Right lobe of liver (tissue), 6 donors: ENCODE data around the gene PCSK2. TPM values are rescaled to one million over a fixed set of nuclear protein-coding genes. Genes with fewer than 3 reads are reported as not detected.

ENCODE experiments used
- ATAC-seq, 4 donors: fragments of 200-7000 bp; cut with Tn5 transposase; one replicate each; pipeline ENCODE4 v1.9.1; 2020; ENCODE audit warnings: mild to moderate bottlenecking in 4 of 4, moderate library complexity in 4 of 4
- DNase-seq, 3 donors: peaks; one replicate each; pipeline ENCODE4 v3.0.0-alpha.2; 2020
- H3K27ac ChIP-seq, 3 donors: fragments of 200-600 bp; one replicate each; pipeline ENCODE4 v1.8.0; 2022
- H3K27me3 ChIP-seq, 2 donors: fragments of 200-600 bp; one replicate each; pipeline ENCODE4 v1.8.0; 2022
- H3K36me3 ChIP-seq, 4 donors: fragments of 200-600 bp; sonication (generic) in 1 of 4; one replicate each; pipeline versions ENCODE4 v1.5.1 to v1.8.0; 2017 to 2022; ENCODE audit warnings: control low read depth in 1 of 4
- H3K4me1 ChIP-seq, 4 donors: fragments of 200-600 bp; sonication (generic) in 1 of 4; one replicate each; pipeline versions ENCODE4 v1.5.1 to v1.8.0; 2017 to 2022; ENCODE audit warnings: control low read depth in 1 of 4
- H3K4me3 ChIP-seq, 3 donors: fragments of 200-600 bp; one replicate each; pipeline ENCODE4 v1.8.0; 2022
- H3K9me3 ChIP-seq, 4 donors: fragments of 200-600 bp; sonication (generic) in 1 of 4; one replicate each; pipeline versions ENCODE4 v1.5.1 to v1.8.0; 2017 to 2022; ENCODE audit warnings: control low read depth in 1 of 4
- POLR2A ChIP-seq: fragments of 450-650 bp; IDR thresholded peaks from one replicate; pipeline ENCODE4 v1.6.1; 2017; ENCODE audit warnings: antibody characterized with exemption, mild to moderate bottlenecking
- WGBS: methylation state at CpG from one replicate; pipeline ENCODE4 v1.1.6; 2018; ENCODE audit warnings: low coverage, low lambda C conversion rate; ENCODE audit not compliant: insufficient coverage; ENCODE audit errors: missing lambda C conversion rate; 5-methylcytosine and 5-hydroxymethylcytosine counted together
- intact Hi-C, 2 donors: fragments of 100-400 bp; cut with DNase I; formaldehyde crosslinking; loops; one replicate each; pipeline versions ENCODE4 v1.11.2 to v1.14.1; 2022
- total RNA-seq, 6 experiments: library from RNA; depleted of rRNA in 2 of 6; stranded (reverse); fragments of >200 nt in 2 of 6; fragmentation: NEBNext Ultra II Directional in 3 of 6; extraction: Animal tissue kit (Norgen Biotek cat#: 25700) in 3 of 6; gene quantifications; one replicate each; pipeline versions ENCODE4 v1.1.0 to v1.2.4, GENCODE V29; 2016 to 2023
- TF ChIP-seq, protein P1 (sequence below), 4 donors: fragments of 200-600 bp in 3 of 4; fragments of 450-650 bp in 1 of 4; IDR thresholded peaks; one replicate each; pipeline versions ENCODE4 v1.5.1 to v1.8.0; 2016 to 2022; ENCODE audit warnings: antibody characterized with exemption in 4 of 4, mild to moderate bottlenecking in 2 of 4
- donor health status: DM: no; HTN: yes; CAD: no.
- donor health status: DM: no; HTN: no; CAD: no.
- donor health status: DM: no; HTN: no; CAD: no.
- donor health status: DM: no; HTN: yes; CAD: no.
- donor health status: DM: no; HTN: yes; CAD: no.

PCSK2 gene
- total RNA-seq, 6 experiments from 2014 or later, result 0.04 to 0.13 TPM; not detected in 4

DNA sequence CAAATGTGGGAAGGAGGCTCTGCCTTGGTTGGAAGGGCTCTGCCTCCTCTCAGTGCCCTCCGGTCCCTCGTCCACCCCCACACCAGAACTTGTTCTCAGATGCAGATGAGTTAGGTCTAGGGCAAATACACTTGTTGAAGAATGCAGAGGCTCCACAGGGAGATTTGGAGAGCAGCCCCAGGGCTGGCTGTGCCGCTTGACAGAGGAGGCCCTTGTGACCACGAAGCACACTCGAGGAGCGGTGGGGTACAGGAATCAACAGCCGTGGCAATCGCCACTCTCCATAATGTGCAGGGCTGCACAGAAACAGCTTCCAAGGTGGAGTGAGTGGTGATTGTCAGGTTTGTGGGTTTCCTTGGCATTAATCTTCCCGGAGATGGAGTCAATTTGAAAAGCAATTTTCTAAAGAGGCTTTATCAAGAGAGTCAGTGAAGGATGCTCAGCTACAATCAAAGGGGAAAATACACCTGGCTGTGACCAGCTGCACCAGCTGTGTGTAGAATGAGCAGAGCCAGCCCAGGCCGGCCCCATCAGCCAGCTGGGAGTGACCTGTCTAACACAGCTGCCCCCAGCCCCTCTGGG, 244.9 kb downstream of the PCSK2 start:
- intact Hi-C loops, result no loop called here
- Histone ChIP-seq H3K27me3 (no peaks in the 10 kb centered on the region), H3K4me3 (no peak overlapping the region), H3K36me3 (no peaks in the 10 kb centered on the region), H3K27ac (no peak overlapping the region), H3K9me3 (no peaks in the 10 kb centered on the region), H3K4me1 (no peaks in the 10 kb centered on the region)
- ATAC-seq (no peak), DNase-seq (no peak)
- TF ChIP-seq, protein P1, sequence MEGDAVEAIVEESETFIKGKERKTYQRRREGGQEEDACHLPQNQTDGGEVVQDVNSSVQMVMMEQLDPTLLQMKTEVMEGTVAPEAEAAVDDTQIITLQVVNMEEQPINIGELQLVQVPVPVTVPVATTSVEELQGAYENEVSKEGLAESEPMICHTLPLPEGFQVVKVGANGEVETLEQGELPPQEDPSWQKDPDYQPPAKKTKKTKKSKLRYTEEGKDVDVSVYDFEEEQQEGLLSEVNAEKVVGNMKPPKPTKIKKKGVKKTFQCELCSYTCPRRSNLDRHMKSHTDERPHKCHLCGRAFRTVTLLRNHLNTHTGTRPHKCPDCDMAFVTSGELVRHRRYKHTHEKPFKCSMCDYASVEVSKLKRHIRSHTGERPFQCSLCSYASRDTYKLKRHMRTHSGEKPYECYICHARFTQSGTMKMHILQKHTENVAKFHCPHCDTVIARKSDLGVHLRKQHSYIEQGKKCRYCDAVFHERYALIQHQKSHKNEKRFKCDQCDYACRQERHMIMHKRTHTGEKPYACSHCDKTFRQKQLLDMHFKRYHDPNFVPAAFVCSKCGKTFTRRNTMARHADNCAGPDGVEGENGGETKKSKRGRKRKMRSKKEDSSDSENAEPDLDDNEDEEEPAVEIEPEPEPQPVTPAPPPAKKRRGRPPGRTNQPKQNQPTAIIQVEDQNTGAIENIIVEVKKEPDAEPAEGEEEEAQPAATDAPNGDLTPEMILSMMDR (IDR thresholded peaks at IDR 0.05), result no peak
- TF ChIP-seq POLR2A, result no peak
- WGBS, result 67% methylated on average over 5 of the region's 10 CpGs

DNA sequence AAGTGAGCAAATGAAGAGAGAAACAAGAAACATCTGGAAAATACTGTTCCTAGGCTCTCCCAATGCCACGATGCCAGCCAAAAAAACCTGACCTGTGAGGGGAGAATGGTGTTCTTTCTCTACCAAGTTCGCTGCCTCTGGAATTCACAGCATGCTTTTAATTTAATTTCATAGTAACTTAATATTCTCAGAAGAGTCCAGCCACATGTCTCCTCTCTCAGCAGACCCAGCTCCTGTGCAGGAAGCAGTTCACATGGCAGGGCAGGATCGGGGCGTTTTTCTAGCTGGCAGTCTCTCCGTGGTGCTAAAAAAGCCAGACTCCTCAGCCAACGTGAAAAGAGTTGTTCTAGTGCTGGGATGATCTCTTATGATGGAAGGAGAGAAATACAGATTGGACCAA, 246.8 kb downstream of the PCSK2 start:
- Histone ChIP-seq H3K4me1 (no peaks in the 10 kb centered on the region), H3K27me3 (no peaks in the 10 kb centered on the region), H3K36me3 (no peaks in the 10 kb centered on the region), H3K4me3 (no peak overlapping the region), H3K27ac (no peak overlapping the region), H3K9me3 (no peaks in the 10 kb centered on the region)
- DNase-seq (no peak), ATAC-seq (no peak)
- intact Hi-C loops, result no loop called here
- 74% methylated on average over 6 of the region's 6 CpGs for WGBS
- TF ChIP-seq POLR2A, result no peak
- TF ChIP-seq, protein P1 (IDR thresholded peaks at IDR 0.05), result no peak

DNA sequence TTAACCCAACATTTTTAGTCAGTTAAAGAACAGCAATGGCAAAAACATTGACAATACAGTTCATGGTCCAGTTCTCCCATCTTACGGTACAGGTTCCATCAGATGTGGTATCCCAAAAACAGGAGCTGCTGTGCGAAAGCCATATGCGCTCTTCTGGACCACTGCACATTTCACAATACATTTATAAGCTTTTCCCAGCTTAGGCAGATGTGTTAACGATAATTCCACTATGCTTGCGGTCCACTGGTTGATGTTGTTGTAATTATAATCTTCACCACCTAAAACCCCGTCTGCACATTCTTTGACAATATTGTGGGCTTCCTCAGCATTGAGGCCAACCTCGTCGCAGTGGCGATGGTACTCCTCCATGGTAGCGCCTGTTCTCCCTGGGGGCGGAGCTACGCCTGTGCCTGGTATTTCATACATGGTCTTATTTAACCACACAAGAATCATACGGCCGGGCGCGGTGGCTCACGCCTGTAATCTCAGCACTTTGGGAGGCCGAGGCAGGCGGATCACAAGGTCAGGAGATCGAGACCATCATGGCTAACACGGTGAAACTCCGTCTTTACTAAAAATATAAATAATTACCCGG, 252.3 kb downstream of the PCSK2 start:
- DNase-seq (no peak), ATAC-seq (no peak)
- Histone ChIP-seq H3K9me3 (no peaks in the 10 kb centered on the region), H3K27me3 (no peaks in the 10 kb centered on the region), H3K4me1 (no peaks in the 10 kb centered on the region), H3K36me3 (no peaks in the 10 kb centered on the region), H3K4me3 (no peak overlapping the region), H3K27ac (no peak overlapping the region)
- intact Hi-C loops, result no loop called here
- 91% methylated on average over 22 of the region's 23 CpGs for WGBS
- TF ChIP-seq POLR2A, result no peak
- TF ChIP-seq, protein P1 (IDR thresholded peaks at IDR 0.05), result no peak

DNA sequence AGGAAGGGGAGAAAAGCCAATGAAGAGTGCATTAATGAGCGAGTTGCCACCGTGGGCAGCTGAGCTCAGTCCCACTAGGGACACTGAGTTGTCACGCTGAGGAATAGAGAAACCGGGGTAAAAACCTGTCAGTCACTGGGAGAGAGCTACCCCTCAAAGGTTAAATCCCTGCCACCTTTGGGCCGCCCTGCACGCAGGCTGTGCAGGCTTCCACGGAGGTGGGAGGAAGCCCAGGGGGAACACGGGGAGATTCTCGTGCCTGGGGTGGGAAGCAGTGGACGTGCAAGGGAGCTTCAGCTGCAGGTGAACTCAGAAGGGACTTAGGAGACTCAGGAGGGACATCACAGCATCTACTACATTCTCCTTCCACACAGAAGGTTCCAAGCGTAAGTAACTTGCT, 253.9 kb downstream of the PCSK2 start:
- ATAC-seq, result no peak
- Histone ChIP-seq H3K4me3 (no peak overlapping the region), H3K4me1 (no peaks in the 10 kb centered on the region), H3K27ac (no peak overlapping the region), H3K36me3 (no peaks in the 10 kb centered on the region), H3K9me3 (no peaks in the 10 kb centered on the region), H3K27me3 (no peaks in the 10 kb centered on the region)
- TF ChIP-seq POLR2A, result no peak
- TF ChIP-seq, protein P1 (IDR thresholded peaks at IDR 0.05), result no peak
- intact Hi-C loops, result no loop called here
- 65% methylated on average over 10 of the region's 11 CpGs for WGBS
- no peak for DNase-seq
